NCI-H69 (cell line): Measurements from ENCODE around the gene RMC1.
"Not testable (repeated sequence)": the region's sequence is repeated elsewhere in the genome, so short reads cannot be mapped to it uniquely, and the experiment has no call there.

ENCODE experiments used
- DNase-seq: peaks from one replicate; lab custom pipeline; 2025; lab: John Stamatoyannopoulos, UW

The RMC1 gene

DNA sequence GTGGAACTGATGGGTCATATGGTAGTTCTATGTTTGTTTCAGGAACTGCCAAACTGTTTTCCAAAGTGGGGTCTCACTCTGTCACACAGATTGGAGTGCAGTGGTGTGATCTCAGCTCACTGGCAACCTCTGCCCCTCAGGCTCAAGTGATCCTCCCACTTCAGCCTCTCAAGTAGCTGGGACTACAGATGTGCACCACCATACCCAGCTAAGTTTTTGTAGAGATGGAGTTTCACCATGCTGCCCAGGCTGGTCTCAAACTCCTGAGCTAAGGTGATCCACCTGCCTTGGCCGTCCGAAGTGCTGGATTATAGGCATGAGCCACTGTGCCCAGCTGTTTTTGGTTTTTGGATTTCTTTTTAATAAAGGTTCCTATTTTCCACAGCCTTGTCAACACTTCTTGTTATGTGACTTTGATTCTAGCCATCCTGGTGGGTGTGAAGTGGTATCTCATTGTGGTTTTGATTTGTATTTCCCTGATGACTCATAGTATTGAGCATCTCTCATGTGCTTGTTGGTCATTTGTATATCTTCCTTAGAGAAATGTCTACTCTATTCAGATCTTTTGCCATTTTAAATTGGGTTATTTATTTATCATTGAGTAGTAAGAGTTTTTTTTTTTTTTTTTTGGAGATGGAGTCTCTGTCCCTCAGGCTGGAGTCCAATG, 60.2 kb downstream of the RMC1 start:
- no peak for DNase-seq

DNA sequence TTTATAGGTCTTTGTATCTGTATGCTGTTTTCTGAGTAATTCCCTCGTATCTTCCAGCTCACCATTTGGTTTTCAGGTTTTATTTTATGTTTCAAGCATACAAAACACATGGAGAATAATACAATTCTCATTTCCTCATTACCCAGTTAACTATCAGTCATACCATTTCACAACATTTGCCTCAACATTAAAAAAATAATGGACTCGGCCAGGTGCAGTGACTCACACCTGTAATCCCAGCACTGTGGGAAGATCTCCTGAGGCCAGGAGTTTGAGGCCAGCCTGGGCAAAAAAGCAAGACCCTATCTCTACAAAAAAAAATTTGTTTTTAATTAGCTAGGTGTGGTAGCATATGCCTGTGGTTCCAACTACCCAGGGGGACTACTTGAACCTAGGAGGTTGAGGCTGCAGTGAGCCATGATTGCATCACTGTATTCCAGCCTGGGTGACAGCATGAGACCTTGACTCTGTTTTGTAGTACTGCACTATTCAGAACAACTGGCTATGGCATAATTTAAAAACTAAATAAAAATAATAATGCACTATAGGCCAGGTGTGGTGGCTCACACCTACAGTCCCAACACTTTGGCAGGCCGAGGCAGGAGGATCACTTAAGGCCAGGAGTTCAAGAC, 62.7 kb downstream of the RMC1 start:
- DNase-seq = peak; percentile 54

DNA sequence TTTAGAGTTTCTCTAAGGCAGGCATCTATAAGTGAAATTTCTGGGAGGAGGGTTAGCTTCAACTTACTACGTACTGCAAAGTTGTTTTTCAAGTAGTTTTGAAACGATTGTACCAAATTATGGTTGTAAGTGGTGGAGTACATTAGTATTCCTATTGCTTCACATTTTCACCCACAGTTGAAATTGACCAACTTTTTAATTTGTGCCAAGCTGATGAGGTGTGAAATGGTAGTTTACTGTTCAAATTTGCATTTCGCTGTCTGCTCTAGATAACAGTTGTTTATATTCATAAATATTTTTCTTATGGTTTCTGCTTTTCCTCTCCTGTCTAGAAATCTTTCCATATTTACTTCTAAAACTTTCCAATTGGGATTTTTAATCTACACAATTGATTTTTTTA, 64.4 kb downstream of the RMC1 start:
- DNase-seq = no peak

DNA sequence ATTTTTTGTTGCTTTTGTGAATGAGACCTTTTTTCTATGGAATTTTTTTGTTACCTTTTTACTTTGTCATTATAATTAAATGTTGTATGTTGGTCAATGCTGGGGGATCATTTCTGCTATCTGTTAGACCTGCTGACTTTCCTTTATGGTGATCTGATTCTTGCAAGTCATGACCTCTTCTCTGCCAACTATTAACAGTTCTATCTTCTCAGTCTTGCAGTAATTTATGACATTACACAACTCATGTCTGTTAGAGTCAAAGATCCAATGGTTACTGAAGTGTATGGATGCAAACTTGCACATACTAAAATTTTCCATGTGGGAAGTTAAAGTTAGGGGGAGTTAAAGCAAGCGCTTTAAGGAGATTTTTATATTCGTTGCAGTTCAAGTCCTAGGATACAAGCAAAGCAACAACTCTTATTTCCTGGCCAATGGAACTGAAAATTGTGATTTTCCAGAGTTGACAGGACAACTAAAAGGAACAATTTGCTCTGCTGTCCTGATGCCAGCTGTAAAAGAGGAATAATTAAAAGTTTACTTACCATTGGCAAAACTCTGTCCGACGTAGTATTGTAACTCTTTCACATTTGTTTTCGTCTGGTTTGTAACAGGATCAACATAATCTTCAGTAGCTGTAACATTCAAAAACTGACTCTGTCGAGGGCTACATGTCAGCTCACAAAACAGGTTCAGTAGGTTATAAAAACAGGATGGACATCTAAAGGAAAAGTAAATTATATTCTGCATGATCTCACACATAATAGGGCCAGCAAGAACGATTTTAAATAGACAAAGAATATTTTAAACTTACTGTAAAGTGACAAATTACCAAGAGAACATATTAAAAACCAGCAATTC, 65.2 kb downstream of the RMC1 start:
- no peak for DNase-seq

DNA sequence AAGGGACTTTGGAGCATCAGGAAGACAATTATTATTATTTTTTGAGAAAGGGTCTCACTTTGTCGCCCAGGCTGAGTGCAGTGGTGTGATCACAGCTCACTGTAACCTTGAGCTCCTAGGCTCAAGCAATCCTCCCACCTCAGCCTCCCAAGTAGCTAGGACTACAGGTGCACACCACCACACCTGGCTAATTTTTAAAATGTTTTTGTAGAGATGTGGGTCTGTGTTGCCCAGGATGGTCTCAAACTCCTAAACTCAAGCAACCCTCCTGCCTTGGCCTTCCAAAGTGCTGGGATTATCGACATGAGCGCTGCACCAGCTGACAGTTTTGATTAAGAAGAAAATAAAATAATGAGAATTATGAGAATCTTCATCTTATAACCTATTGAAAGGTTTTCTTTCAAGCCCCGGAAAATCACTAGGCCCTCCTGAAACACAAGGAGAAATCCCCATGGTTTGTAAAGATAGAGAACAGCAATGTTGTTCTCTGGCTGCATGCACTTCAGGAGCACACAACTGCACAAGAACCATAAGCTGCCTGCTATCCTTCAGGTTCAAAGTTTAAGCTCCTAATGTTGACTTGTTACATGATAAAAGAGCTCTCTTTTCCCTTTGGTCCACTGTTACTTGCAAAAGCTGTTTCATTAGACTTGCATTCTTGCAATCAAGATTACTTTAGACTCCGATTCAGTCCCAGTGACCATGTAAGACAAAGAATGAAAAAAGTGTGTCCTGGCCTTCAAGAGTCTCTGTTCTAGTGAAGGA, 66.2 kb downstream of the RMC1 start:
- no peak for DNase-seq

DNA sequence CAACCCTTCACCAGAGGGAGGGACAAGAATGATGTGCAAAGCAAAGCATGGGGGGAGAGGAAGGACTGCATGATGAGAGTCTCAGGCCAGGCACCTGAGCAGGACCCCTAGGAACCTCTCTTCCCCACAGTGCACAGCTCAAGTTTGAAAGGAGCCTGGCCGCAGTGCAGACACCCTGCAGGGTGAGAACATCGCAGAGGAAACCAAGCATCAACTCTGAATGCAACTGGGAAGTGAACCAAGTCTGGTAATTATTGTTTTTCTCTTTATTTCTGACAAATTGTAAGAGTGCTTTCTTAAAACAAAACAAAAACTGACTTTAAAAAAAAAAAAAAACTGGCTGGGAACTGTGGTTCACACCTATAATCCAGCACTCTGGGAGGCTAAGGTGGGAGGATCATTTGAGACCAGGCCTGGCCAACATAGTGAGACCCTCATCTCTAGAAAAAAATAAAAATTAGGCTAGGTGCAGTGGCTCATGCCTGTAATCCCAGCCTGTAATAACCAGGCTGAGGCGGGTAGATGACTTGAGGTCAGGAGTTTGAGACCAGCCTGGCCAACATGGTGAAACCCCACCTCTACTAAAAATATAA, 67.7 kb downstream of the RMC1 start:
- DNase-seq = no peak

DNA sequence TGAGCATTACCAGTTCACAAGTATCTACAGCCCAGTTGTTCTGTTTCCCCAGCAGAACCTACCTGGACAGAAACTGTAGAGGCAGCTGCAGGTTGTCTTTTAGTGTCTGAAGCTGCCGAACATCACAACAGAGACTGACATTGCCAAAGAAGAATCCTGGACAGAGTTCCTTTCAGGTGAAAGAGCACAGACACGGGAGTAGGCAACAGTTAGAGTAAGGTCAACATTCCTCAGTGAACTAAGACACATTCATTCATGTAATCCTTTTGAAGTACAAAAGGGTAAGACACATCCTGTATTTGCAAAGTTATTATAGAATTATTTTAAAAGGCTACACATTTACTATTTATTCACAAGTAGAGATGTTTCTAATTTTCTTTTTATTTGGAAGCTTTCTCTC, 68.7 kb downstream of the RMC1 start:
- DNase-seq = no peak

DNA sequence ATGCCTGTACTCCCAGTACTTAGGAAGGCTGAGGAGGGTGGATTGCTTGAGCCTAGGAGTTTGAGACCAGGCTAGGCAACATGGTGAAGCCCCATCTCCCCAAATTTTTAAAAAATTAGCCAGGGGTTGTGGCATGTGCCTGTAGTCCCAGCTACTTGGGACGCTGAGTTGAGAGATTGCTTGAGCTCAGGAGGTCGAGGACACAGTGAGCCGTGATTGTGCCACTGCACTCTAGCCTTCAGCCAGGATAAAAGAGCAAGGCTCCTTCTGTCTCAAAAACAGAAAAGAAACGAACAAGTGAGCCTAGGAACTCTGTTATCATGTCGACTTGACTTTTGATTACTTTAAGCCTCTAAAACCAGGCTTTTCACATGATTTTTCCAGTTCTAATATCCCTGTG, 69.3 kb downstream of the RMC1 start:
- no peak for DNase-seq

DNA sequence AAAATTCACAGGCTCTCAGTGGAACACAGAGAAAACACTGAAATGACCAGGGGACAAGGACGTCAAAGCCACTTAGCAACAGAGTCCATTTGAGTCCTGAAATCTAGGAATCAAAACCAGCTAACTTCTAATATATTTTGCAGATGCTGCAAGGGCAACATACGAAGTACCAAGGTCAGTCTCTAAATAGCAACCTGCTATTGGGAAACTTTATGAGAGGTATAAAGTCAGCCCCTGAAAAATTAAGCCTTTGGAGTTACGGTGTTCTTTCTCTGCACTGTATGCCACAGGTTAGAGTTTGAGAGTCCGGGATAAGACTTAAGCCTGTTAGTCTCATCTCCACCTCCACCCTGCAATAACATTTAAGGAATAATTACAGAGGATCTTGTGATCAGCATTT, 69.7 kb downstream of the RMC1 start:
- DNase-seq = no peak

DNA sequence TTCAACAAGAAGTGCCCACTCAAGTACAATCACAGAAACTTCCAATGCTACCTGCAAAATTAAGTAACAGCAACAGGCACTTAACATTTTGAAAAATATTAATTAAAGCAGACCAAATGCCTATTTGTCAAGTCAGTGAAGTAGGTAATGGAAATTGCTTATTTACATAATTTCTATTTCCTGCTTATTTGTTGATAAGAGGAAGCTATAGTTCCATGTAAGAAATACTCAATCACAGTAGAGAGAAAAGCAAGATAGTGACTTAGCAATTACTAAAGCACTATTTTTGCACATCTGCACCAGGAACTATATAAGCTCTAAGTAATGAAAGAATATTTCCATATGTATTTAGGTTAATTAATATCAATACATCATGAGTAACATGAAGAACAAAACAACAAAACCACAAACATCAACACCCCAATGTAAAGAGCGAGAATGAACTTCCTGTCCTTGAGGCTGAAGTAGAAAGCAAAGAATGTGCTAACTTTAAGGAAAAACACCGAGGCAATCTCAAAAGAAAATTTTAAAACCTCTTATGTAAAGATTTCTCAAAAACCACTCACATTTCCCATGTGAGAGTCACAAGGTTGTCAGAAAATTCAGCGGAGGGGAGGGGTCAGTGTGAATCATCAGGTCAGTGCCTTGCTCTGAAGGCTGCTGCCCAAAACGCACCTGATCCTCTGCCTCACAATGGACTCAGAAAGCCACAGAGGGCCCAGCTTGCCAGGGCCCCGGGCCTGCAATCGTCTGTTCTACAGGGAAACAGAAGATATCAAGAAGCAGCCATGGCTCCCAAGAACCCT, 70.5 kb downstream of the RMC1 start:
- no peak for DNase-seq

DNA sequence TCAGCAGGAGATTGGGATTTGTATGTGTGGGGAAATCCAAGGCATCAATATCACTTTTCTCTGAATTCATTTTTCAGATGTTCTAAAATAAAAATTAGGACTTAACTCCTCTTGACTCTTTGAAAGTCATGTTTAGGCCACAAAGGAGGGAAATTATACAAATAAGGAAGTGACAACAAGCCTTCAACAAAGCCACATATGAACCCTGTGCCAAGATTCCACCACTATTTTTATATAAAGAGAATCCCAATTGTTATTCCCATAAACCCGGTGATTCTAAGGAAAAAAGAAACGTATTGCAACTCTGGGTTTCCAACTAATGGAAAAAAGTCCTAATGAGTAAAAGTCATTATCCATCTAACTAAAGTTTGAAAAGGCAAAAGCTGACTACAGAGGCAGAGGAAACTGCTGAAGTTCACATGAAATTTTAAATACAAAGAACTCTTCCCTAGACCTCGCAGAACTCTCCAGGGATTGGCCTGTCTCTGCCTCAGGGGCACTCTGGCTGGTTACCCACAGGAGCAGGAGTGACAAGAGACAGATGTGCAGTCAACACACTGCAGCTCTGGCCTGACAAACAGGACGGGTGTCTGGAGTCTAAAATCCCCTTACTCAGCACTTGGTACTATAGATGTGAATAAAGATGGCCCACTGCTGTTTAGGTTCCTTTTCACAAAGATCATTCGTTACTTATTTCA, 71.4 kb downstream of the RMC1 start:
- no peak for DNase-seq

DNA sequence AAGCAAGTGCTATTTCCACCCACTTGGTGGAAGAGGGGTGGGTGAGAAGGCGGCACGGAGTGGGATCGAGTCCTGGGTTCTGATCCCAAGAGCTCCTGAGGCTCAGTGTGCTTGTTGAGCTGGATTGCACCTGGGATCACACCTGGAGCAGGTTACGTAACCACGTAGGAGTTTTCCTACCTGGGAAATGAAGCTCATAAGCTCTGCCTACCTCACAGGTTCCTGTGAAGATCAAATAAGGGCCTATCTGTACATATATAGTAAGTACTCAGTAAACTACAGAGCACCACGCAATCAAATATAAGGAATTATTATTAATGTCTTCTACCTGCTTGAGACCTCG, 72.0 kb downstream of the RMC1 start:
- DNase-seq = no peak

DNA sequence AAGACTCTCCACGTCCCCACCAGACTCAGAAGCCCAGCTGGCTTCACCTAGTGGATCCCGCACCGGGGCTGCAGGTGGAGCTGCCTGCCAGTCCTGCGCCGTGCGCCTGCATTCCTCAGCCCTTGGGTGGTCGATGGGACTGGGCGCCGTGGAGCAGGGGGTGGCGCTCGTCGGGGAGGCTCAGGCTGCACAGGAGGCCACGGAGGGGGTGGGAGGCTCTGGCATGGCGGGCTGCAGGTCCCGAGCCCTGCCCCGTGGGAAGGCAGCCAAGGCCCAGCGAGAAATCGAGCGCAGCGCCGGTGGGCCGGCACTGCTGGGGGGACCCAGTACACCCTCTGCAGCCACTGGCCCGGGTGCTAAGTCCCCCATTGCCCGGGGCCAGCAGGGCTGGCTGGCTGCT, 74.2 kb downstream of the RMC1 start:
- DNase-seq = not testable (repeated sequence)

DNA sequence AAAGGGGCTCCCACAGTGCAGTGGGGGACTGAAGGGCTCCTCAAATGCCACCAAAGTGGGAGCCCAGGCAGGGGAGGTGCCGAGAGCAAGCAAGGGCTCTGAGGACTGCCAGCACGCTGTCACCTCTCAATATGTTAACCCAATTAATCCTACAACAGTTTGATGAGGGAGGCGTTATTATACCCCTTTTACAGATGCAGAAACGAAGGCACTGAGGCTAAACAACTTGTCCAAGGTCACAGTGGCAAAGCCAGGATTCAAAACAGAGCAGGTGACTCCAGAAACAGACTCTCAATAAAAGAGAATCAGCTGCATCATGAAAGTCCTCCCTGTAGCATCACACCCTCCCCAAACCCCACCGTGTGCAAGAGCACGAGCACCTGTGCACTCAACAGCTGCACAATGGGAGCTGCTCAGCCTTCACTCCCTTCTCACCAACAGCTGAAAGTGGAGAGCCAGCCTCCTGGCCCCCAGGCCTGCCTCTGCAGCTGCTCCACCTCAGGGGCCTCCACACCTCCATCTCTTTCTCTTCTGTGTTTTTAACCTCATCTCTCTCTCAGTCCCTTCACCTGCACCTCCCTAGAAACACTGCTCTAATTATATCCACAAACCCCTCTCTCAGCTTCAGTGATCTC, 74.9 kb downstream of the RMC1 start:
- DNase-seq = no peak

DNA sequence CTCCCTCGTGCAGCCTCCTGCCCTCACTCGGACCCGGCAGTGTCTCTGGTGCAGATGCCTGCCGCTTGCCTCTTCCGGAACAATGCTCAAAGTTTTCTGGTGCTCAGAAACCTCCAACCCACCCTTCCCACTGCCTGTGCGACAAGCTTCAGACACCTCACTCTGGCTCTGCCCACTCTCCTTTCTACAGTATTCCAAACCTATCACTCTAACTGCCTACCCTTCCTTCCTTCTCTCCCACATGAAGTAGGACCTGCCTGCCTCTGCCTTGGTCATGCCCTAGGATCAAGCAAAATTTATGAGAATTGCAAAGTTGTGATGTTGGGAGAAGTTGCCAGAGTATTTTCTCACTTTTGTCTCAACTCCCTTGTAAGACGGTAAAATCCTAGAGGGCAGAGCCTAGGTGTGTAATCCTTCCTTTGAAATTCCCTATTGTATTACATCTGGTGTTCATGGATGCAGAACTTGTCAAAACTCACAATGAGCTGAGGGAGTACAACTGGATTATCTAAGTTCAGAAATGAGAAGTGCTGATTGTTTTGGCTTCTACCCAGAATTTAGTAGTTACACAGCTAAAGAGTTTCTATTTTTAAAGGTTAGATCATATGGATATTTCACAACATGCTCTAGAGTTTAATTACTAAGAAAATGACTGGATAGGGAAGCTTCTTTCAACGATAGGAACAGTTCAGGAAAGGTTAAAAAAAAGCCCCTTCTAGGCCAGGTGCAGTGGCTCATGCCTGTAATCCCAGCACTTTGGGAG, 75.8 kb downstream of the RMC1 start:
- no peak for DNase-seq

DNA sequence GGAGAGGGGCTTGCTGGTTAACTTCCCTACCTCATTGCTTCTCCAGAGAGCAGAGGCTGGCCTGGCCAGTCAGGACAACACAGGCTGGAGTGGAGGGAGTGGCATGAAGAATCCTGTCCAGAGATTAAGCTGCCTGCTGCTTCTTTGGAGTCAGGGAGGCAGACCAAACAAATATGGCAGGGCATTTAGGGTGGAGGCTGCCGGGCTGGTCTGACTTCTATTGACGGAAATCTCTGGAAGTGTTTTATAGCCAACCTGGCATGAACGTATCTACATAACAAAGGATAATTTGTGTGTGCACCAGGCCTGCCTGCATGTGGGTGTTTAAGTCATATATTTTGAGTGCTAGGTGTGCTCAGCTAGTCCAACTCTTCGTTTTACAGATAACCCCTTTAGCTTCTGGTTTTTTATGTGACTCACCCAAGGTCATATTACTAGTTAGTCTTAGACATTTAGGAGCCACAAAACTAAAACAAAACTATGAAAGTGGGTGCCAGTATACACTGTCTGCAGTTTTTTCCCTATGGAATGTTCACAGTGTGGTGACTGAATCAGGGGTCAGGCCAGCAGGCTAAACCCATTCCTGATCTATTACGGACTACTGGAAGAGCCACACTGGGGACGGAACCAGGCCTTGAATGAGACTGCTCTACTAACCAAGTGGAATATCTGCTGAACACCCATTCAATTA, 77.5 kb downstream of the RMC1 start:
- DNase-seq = no peak
